NCI-H1694 (cell line): ENCODE data around the gene BAIAP2.
"Not testable (repeated sequence)": the region's sequence is repeated elsewhere in the genome, so short reads cannot be mapped to it uniquely, and the experiment has no call there.

Experiments
- DNase-seq: peaks from one replicate; lab custom pipeline; 2025; lab: John Stamatoyannopoulos, UW

BAIAP2 gene

DNA sequence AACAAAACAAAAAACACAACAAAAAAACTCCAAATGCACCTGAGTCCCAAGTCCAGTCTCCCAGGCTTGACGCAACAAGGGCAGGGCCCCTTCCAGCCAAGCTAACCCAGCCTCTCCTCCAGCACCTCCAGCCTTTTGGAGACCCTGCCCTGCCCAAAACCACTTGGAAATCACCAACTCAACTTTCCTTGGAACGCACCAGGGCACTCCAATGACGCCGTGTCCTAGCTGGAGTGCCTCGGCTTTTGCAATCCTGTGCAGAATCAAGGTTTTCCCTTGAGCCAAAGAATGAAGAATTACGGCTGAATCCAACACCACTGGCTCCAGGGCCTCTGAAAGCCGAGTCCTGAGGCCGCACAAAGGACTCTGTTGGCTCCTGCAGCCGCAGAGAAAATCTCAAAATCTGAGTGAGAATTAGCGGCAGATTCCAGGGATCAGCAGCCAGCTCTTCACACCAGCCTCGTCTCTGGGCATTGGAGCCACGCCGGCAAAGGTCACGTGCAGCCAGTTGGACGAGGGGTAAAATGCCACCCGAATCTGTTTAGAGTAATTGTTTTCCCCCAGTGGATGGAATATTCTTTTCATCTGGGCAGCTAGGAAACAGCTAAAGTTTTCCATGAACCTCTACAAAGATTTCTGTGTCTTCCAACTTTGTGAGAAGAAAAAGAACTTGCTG is 9.7 kb upstream of the BAIAP2 start:
- DNase-seq: no peak

DNA sequence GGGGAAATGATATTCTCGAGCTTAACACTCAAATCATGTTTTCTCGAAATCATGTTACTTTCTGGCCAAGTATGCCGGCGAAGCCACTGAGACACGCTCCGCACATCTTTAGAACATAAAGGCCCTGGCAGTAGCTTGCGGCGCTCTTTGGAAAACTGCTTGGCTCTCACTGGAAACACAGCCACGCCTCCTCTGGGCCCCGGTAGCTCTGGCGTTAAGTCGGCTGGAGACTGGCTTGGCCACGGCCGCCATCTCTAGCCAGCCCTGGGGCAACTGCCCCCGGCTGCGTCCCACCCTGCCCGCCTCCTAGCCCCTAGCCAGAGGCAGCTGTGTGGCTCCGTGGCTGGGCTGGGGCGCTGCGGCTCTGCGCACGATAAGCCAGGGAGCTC is 9.2 kb upstream of the BAIAP2 start:
- no peak for DNase-seq

DNA sequence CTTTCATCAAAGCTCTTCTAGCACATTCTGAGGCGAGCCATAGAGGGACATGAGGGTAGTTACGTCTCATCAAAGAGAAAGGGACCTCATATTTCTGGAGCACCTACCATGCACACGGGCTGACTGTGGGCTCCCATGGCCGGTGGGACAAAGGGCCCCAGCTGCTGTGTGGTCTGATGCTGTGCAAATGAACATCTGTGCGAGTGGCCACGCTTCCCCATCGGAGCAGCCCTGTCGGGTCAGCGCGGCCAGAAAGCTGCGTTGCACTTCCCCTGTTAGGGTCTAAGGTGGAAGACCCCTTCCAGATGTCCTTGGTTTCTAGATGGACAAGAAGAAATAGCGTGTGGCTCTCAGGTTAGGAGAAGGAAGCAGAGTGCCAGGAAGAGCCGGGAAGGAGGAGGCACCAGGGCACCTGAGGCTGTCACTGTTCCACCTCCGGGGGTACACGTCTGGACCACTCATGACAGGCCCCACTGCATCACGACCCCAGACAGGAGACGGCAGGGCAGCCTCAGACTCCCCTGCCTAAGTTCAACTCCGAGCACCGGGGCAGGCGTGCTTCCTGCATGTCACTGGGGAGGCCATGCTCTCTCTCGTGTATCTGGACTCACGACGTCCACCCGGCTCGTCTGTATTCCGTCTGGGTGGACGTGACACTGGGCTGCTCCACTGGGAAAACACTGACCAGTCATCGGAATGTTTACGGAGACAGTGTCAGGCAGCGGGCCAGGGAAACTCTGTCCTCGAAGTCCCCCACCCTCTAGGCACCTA is 8.5 kb upstream of the BAIAP2 start:
- DNase-seq: no peak

DNA sequence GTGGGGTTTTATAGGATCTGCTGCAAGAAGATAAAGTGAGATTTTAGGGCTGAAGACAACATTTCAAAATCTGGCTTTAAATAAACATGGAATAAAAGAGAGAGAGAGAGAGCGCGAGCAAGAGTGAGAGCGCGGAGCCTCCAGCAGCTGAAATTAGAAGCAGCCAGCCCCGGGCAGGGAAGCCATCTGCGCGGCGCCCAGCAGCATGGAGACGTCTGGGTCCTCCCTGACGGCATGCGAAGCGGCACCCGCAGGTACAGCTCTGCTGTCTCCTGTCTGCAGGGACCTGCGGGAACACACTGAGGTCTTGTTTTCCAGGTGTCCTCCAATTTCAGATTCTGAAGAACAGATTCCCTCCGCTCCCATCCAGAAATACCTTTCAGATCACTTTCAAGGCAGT is 7.9 kb upstream of the BAIAP2 start:
- no peak for DNase-seq

DNA sequence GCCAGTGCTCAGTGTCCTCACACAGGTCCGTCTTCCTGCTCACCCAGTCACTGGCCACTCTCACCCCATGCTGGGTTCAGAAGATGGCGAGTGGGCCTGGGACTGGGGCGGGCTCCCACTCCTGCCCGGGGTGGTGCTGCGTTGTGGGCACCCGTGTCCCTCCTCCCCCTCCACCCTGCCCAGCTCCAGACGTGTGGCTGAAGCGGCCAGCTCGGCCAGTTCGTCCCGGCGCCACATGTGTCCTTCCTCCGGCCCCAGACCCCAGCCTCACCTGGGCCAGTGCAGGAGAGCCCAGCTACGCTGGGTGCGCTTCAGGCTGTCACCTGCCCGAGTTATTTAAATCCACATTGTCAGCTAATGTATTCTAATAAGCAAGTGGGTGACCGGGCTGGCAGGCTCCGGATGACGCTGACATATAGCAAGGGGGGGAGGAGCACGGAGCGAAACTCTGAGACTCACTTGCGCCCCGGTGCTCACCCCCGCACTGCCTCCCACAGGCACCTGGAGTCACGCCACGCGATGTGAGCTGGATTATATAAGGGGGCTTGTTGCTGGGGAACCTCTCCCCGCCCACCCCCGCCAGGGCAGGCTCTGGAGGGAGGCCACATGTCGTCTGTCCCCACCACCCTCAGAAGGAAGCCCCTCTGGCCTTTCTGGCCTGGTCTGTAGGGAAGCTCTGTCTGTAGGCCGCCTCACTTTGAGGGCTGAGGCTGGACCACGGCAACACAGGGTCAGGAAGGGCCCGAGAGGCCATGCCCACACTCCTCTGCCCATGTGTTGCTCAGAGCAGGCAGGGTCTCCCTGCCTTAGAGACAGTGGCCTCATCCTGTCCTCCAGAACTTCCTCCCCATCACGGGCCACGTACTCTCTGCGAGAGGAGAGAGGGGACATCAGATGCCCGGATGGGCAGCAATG is 7.1 kb upstream of the BAIAP2 start:
- DNase-seq: no peak

DNA sequence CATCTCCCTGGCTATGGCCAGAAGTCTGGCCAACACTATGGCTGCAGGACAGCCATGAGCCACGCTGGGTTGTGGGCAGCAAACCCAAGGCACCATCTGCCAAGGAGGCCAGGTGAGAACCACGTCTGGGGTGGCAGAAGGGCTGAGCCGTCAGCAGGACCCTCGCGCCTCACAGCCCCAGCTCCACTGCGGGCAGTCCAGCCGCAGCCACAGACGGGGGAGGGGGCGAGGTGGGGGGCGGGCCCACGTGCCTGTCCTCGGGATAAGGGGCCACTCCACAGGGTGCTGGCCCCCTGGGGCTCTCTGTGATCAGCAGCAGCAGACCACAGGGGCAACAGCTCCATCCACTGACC is 6.5 kb upstream of the BAIAP2 start:
- no peak for DNase-seq

DNA sequence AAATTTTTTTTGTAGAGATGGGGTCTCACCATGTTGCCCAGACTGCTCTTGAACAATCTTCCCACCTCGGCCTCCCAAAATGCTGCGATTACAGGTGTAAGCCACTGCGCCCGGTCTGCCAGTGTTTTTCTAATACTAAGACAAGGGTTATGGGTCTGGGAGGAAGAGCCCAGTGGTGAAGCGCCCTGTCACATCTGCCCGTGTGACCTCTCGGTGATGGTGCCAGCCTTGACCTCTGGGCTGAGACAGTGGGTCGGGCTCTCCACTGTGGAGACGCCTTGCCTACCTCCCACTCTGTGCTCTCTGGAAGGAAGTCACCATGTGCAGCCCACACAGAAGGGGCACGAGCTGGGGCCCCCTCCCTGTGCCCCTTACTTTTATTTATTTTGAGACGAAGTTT is 5.1 kb upstream of the BAIAP2 start:
- no peak for DNase-seq

DNA sequence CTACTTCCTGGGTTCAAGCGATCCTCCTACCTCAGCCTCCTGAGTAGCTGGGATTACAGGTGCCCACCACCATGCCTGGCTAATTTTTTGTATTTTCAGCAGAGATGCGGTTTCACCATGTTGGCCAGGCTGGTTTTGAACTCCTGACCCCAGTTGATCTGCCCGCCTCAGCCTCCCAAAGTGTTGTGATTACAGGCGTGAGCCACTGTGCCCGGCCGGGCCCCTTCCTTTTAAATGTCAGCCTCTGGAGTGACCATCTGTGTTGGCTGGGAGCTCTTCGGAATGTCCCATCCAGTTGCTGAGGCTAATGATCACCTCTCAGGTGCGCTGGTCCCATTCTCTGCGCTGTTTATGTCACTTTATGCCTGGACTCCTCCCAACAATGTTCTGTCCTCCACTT is 4.6 kb upstream of the BAIAP2 start:
- DNase-seq: not testable (repeated sequence)

DNA sequence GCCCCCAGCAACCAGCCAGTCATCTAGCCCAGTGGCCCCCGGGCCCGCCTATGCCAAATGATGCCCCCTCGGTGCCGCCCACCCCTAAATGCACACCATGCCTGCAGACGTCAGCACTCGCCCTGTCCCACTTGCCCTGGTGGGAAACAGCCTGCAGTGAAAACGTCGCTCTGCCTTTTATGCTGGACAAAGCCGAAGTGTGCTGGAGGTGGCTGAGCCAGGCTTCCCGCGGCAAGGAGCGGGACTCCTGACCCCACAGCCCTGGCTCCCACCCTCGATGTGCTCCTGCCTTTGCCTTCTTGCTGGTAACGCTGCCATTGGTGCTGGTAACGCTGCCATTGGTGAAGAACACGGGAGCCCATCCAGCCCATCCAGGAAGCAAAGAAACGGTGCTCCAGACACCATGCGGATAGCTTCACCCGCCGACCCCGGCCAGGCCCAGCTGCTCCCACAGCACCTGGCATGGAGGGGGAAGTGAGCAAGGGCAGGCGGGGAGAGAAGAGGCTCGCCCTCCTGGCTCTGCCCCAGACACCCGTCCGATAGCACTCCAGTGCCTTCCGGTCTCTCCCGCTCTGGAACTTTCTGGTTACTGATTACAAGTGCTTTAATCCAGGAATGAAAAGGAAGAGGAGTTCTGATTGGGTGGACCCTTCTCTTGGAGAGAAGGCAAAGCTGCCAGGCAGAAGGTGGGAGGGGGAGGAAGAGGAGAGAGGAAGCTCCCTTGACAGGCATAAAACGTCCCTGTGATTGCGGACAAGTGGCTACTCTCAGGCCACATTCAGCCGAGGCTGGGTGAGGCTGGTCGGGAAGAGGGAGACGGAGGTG is 4.0 kb upstream of the BAIAP2 start:
- no peak for DNase-seq

DNA sequence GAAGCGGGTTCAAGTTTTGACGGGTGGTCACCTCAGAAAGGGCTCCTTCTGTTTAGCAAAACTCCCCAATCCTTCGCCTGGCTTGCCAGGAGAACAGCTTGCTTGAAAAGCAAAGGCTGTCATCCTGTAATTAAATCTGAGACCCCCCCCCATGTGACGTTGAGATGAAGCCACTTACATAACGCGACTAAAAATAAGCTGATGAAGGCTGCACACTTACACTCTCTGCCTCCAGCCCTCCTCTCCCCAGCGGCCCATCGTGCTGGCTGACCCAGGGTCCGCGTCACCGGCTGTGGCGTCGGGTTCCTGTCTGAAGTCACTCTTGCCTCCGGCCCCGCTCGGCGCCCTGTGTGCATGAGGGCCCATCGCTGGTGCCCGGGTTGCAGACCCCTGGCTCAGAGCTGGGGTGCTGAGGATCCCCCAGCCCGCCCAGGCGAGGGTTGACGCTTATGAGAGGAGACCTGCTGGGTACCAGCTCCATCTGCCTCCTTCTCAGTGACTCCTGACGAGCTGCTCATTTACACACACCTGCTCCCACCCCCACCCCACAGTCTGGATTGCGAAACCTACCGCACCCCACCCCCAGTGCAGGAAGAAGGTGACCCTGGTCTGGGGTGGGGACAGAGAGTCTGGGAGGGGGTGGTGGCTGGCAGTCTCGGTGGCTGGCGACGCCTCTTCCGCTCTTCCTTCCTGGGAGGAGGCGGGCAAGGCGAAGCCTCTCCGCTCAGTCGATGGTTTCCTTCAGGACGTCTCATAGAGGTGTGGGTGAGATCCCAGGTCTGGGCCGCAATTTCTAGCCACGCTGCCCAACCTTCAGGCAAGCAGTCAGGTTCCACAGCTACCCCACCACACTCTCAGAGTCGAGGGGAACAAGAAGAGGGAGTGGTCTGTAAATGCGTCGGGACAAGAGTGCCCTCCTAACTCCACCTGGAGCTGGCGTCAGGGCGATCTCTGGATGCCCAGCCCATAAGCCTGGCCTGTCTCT is 3.1 kb upstream of the BAIAP2 start:
- peak; percentile 41 for DNase-seq

DNA sequence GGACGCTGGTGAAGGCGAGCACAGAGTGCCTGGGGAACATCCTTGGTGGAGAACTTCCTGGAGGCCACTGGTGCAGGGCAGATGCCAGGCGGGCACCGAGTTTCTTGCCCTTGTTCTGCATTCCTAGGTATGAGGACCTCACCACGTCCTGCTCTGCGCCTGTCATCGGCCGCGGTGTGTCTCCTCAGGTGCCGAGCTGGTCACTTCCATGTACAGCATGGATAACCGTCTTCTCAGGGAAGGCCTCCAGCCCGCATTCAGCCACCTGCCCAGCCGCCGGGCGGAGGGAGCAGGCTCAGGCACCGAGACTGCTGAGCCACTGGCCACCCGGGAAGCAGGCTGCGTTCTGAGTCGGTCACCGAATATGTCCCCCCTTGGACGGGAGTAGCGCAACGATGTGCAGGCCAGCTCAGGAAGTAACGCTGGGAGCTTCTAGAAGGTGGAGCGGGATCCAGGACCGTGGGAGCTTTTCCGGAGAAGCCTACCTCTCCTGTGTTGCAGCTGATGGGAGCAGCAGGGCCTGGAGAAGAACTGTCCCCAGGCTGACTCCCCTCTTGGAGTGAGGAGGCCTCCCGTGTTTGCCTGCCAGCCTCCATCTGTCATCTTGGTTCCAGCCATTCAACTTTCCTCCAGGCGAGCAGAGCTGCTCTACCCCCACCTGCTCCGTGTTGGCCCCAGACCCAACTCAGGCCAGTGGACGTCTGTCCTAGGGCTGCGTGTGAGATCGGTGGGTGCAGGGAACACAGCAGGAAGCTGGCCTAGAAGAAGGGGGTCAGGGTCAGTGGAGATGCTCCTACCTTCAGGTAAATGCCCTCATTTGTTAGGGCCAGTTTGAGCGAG is 2.1 kb upstream of the BAIAP2 start:
- no peak for DNase-seq

DNA sequence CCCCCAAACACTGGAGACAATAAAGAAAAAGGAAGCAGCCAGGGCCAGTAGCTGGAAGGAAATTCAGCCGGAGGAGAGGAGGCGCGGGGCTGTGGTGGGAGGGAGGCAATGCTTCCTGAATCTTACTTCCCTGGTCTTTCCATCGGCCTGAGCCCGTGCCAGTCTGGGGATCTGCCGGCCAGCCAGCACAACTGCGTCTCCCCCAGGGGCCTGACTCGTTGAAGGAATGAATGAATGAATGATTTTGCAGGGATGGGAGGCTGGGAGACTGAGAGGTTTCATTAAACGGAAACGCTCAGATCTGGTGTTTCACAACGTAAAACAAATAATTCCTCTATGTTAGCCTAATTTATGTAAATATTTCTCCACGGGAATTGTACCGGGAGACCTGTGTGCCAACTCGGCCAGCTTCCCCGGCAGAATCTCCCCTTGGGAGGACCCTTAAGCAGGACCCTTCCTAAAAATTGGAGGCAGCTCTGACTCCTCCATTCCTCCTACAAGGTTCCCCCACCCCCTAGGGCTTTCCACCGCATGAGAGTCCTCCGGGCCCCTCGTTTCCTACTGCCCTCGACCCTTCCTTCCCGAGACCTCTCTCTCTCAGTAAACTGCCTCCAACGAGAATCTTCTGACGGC is 1.3 kb upstream of the BAIAP2 start:
- no peak for DNase-seq

DNA sequence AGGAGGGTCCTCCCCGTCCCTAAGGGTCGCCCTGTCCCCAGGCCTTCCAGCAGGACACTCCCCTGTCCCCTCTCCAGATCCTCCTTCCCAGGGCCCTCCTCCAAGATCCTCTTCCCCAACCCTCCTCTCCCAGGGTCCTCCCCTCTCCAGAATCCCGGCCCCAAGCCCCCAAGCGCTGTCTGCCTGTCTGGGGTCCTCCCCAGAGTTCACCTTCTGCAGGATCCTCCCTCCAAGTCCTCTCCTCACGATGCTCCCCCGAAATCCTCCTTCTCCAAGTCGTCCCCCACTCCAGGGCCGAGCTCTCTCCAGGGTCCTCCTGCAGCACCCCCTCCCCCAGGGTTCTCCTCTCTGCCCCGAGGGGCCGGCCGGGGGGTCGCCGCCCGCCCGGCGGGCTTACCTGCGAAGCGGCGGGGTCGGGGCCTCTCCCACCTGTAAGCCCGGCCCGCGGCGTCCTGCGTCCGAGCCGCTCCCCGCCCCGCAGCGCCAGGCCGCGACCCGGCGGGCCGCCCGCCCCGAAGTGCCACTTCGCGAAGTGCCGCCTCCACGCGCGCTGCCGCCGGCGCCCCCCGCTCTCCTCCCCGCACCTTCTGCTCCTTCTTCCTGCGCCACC is 678 bp upstream of the BAIAP2 start:
- DNase-seq: no peak

DNA sequence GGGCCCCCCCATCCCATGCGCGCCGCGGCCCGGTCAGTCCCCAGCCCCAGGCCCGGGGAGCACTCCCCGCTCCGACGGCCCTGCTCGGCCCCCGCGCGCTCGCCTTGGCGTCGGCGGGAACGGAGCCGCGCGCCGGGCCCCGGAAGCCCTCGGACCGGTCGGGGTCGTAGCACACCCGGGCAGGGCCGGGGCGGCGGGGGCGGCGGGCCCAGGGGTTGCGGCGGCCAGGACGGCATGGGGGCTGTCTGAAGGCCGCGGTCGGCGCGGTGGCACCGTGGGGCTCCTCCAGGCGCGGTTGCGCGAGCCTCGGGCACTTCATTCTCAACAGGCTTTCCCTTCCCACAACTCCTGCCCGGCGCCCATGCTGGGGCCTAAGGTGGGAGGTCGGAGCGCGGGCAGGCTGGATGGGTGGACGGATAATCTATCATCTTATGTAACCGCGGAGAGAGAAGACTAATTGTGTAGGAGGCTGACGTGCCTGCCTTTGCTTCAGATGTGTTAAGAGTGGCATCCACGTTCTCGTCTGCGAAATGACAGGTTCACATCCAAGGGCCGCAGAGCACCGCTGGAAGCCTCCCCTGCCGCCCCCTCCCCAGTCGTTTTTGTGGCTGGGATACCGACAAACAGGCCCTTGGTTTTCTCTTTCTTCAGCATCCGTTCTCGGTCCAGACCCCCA is 708 bp downstream of the BAIAP2 start:
- no peak for DNase-seq

DNA sequence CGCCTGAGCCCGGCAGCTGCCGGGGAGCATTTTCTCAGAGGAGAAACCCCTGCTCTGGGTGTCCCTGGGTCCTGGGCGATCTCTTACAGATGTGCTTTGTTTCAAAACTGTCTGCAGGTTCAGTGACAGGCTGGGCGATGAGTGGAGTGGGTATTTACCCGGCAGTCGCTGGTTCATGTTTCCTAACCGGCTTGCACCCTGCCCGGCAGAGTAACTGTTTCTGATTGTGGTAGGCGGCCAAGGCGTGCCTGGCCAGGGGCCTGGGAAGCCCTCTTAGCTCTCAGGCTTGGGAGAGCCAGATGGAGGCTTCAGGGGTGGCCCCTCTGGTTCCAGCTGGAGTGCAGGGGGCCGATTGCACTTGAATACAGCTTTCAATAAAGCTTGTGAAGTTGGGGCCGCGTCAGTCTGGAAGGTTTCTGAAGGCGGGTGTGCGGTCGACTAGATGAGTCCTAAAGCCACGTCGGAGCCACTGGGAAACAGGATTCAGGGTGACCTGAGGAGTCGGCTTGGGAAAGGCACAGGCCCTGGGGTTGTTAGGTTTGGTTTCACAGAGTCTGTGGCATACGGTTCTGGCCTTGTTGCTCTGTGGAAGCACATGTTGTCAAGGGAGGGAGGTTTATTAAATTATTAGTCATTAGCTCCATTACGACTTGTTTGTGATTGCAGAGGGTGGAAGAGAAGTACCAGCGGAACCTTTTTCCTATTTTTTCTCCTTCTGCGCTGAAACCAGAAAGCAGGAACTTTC is 1.4 kb downstream of the BAIAP2 start:
- no peak for DNase-seq

DNA sequence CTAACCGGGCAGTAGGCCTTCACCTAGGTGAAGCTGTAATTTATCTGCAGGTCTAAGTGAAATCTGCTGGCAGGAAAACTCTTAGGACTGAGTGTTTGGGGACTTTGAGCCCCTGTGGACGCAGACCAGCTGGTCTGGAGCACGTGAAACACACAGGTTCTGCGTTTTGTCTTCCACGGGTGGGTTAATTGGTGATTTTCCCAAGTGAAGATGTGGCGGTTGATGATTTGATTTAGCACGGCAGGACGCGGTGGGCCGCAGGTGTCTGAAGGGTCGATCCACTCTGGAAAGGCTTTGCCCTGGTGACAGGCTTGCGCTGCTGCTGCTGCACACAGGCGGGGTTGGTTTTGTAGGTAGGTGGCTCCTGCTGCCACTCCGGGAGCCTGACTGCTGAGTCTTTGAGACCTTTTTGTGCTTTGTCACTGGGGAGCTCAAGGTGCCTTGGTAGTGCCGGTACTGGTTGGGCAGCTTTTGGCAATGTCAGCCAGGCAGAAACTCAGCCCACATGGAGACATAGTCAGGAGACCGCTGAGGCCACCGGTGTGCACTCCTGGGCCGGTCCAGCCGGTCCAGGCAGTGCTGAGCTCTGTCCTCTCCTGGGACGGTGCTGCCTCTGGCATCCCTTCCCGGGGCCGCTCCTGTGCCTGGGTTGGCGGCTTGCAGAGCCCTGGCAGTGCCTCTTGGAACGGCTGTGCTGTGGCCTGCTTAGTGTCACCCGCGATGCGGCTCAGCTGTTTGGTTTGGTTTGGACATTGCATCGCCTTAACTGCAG is 2.3 kb downstream of the BAIAP2 start:
- DNase-seq: no peak
